Spleen (tissue), 7 donors: ENCODE measurements around the gene MAMDC2.

ENCODE experiments used
- CTCF ChIP-seq, 11 experiments: fragments of 200-600 bp in 7 of 11; fragments of 450-650 bp in 4 of 11; sonication (generic) in 4 of 11; IDR thresholded peaks in 8 of 11; conservative IDR thresholded peaks in 3 of 11; 1 replicate in 7 of 11; 2 replicates in 4 of 11; pipeline versions ENCODE4 v1.4.0 to v1.8.0; 2016 to 2021; ENCODE audit warnings: antibody characterized with exemption in 11 of 11, inconsistent platforms in 4 of 11, mild to moderate bottlenecking in 1 of 11
- POLR2A ChIP-seq, 3 donors: fragments of 450-650 bp; IDR thresholded peaks; one replicate each; pipeline ENCODE4 v1.5.1; 2017; ENCODE audit warnings: antibody characterized with exemption in 3 of 3, mild to moderate bottlenecking in 1 of 3
- POLR2AphosphoS5 ChIP-seq, 3 donors: sonication (generic); formaldehyde crosslinking; IDR thresholded peaks; one replicate each; pipeline ENCODE4 v1.5.1; 2017; ENCODE audit warnings: antibody characterized with exemption in 3 of 3
- donor health status: DM: no; HTN: no; CAD: no; lungs with moderate emphysema.
- donor health status: DM: no; HTN: no; CAD: no.
- donor health status: DM: no; HTN: no; CAD: no.

GRCh38 chr9:70255486-70255885, 211.8 kb downstream of the MAMDC2 start:
- TF ChIP-seq CTCF (IDR thresholded peaks at IDR 0.05 in 8 of 11, conservative IDR thresholded peaks at IDR 0.05 in 3 of 11): no peak
- TF ChIP-seq POLR2A (IDR thresholded peaks at IDR 0.05): no peak
- TF ChIP-seq POLR2AphosphoS5 (IDR thresholded peaks at IDR 0.05): no peak
